ENCODE results near the gene ATP8A1.
A peak's percentile ranks its signal among the peaks of the same experiment; 100 is the strongest.
"Not testable (repeated sequence)": the region's sequence is repeated elsewhere in the genome, so short reads cannot be mapped to it uniquely, and the experiment has no call there.

ATP8A1 gene

GRCh38 chr4:42488554-42488953, 168.4 kb downstream of the ATP8A1 start:
- no peak for TF ChIP-seq CTCF (IDR thresholded peaks at IDR 0.05; ENCODE audit: extremely low read depth, insufficient read depth, missing control alignments)
- in situ Hi-C loops (cut with MboI; ENCODE audit: low pct_unique_long_range_greater_than_20kb, low sequenced_read_pairs, unreplicated experiment) = no loop called here
- DNase-seq (ENCODE audit: low spot score) = no peak

- no peak for TF ChIP-seq CTCF (IDR thresholded peaks at IDR 0.05; ENCODE audit: extremely low read depth, insufficient read depth, missing control alignments)
- in situ Hi-C loops (cut with MboI; ENCODE audit: low pct_unique_long_range_greater_than_20kb, low sequenced_read_pairs, unreplicated experiment) = no loop called here
- DNase-seq (ENCODE audit: low spot score) = peak; percentile 30
Observed at GRCh38 chr4:42488114-42488513, 168.8 kb downstream of the ATP8A1 start.

GRCh38 chr4:42487230-42487629, 169.7 kb downstream of the ATP8A1 start:
- in situ Hi-C loops (cut with MboI; ENCODE audit: low pct_unique_long_range_greater_than_20kb, low sequenced_read_pairs, unreplicated experiment) = no loop called here
- no peak for TF ChIP-seq CTCF (IDR thresholded peaks at IDR 0.05; ENCODE audit: extremely low read depth, insufficient read depth, missing control alignments)
- no peak for DNase-seq (ENCODE audit: low spot score)

- in situ Hi-C loops (cut with MboI; ENCODE audit: low pct_unique_long_range_greater_than_20kb, low sequenced_read_pairs, unreplicated experiment); DNase-seq (ENCODE audit: low spot score): not testable (repeated sequence)
Observed at GRCh38 chr4:42486156-42486555, 170.7 kb downstream of the ATP8A1 start.

GRCh38 chr4:42484630-42485029, 172.3 kb downstream of the ATP8A1 start:
- in situ Hi-C loops (cut with MboI; ENCODE audit: low pct_unique_long_range_greater_than_20kb, low sequenced_read_pairs, unreplicated experiment) = no loop called here
- no peak for TF ChIP-seq CTCF (IDR thresholded peaks at IDR 0.05; ENCODE audit: extremely low read depth, insufficient read depth, missing control alignments)
- no peak for DNase-seq (ENCODE audit: low spot score)

GRCh38 chr4:42483426-42484379, 173.2 kb downstream of the ATP8A1 start:
- in situ Hi-C loops (cut with MboI; ENCODE audit: low pct_unique_long_range_greater_than_20kb, low sequenced_read_pairs, unreplicated experiment) = no loop called here
- DNase-seq (ENCODE audit: low spot score) = no peak
- no peak for TF ChIP-seq CTCF (IDR thresholded peaks at IDR 0.05; ENCODE audit: extremely low read depth, insufficient read depth, missing control alignments)

- in situ Hi-C loops (cut with MboI; ENCODE audit: low pct_unique_long_range_greater_than_20kb, low sequenced_read_pairs, unreplicated experiment) = no loop called here
- no peak for TF ChIP-seq CTCF (IDR thresholded peaks at IDR 0.05; ENCODE audit: extremely low read depth, insufficient read depth, missing control alignments)
- no peak for DNase-seq (ENCODE audit: low spot score)
Observed at GRCh38 chr4:42482516-42483327, 174.2 kb downstream of the ATP8A1 start.

All from GM13977 (cell line).